HepG2 (cell line): Measurements from ENCODE around the gene U2AF1L4. TPM values are rescaled to one million over a fixed set of nuclear protein-coding genes. Genes with fewer than 3 reads are reported as not detected.

Source experiments
- MAF1 ChIP-seq: sonication (generic); formaldehyde crosslinking; IDR thresholded peaks from 2 replicates; pipeline ENCODE4 v1.5.0; 2020; ENCODE audit warnings: missing genetic modification reagents, borderline replicate concordance
- MTA3 ChIP-seq: sonication (generic); formaldehyde crosslinking; IDR thresholded peaks from 2 replicates; pipeline ENCODE4 v1.4.0; 2020; ENCODE audit warnings: missing genetic modification reagents
- SAP130 ChIP-seq: IDR thresholded peaks from 2 replicates; pipeline ENCODE4 v1.6.1; 2016; ENCODE audit warnings: low read depth
- STAG1 ChIP-seq: sonication (generic); formaldehyde crosslinking; IDR thresholded peaks from 2 replicates; pipeline ENCODE4 v1.4.0; 2020; ENCODE audit warnings: missing genetic modification reagents
- TBX2 ChIP-seq: sonication (generic); formaldehyde crosslinking; IDR thresholded peaks from 2 replicates; pipeline ENCODE4 v1.5.0; 2020; ENCODE audit warnings: missing genetic modification reagents, mild to moderate bottlenecking, borderline replicate concordance
- ZNF33A ChIP-seq: sonication (generic); formaldehyde crosslinking; IDR thresholded peaks from 2 replicates; pipeline ENCODE4 v1.5.1; 2020; ENCODE audit warnings: missing genetic modification reagents, mild to moderate bottlenecking, moderate library complexity, borderline replicate concordance
- ZNF850 ChIP-seq: sonication (generic); formaldehyde crosslinking; conservative IDR thresholded peaks from 2 replicates; pipeline ENCODE4 v1.9.0; 2021; ENCODE audit warnings: mild to moderate bottlenecking, missing genetic modification reagents
- polyA plus RNA-seq, 8 experiments: library from polyadenylated mRNA; depleted of rRNA in 3 of 8; stranded (reverse) in 7 of 8; unstranded in 1 of 8; fragments of >200 nt; fragmentation: Illumina TruSeq in 4 of 8; extraction: Trizol in 4 of 8; gene quantifications; 2 replicates each; pipeline versions ENCODE4 v1.2.1 to v1.2.3, GENCODE V29; 2011 to 2016; ENCODE audit warnings: low read depth in 4 of 8, missing spikeins in 1 of 8, mixed read lengths in 1 of 8; ENCODE audit not compliant: insufficient read depth in 1 of 8
- total RNA-seq, 5 experiments: library from RNA; depleted of rRNA; stranded (reverse); fragments of >200 nt; fragmentation: Illumina TruSeq; extraction: Trizol; gene quantifications; 2 replicates each; pipeline ENCODE4 v1.2.3, GENCODE V29; 2016; ENCODE audit warnings: low read depth in 1 of 5
- TF ChIP-seq, protein P1 (sequence below): sonication (generic); formaldehyde crosslinking; IDR thresholded peaks from 2 replicates; pipeline ENCODE4 v1.4.0; 2020; ENCODE audit warnings: missing genetic modification reagents
- TF ChIP-seq, protein P2 (sequence below): sonication (generic); formaldehyde crosslinking; IDR thresholded peaks from 2 replicates; pipeline ENCODE4 v1.4.0; 2020; ENCODE audit warnings: missing genetic modification reagents, mild to moderate bottlenecking, borderline replicate concordance

Gene U2AF1L4
- total and polyA plus RNA-seq, 2 of the 13 experiments (the other 11 are each of a cell fraction or from before 2014, with no cell fraction given) = 7.9 to 15.4 TPM

DNA sequence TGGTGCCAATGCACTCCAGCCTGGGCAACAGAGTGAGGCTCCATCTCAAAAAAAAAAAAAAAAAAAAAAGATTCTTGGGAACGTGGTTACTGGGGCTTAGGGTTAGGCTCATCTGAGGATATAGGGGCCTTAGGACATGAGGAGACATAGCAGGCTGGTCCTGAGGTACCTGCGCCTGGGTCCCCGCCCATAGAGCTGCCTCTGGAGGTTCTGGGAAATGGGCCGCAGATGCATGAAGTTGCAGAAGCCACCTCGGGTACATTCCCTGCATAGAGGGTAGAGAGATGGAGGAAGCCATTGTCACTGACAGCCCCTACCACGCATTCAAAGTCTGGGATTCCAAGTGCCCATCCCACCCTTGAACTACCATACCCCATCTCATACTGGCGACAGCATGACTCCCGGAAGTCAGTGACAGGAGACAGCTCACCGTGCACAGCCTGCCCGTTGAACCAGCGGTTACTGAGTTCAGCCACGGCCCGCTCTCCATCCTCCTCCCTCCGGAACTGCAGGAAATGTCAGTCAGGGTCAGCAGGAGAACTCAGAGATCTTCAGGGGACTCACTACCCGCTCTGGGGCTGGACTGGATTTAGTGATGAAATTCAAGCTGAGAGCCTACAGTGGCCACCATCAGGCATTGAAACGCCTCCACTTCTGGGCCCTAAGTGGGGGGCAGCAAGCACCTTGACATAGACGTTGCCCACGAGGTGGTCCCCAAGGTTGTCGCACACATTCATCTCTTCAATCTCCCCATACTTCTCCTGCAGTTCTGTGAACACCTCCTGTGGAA is 1.4 kb downstream of the U2AF1L4 start (continued):
- TF ChIP-seq ZNF33A = no peak
- TF ChIP-seq, protein P1, sequence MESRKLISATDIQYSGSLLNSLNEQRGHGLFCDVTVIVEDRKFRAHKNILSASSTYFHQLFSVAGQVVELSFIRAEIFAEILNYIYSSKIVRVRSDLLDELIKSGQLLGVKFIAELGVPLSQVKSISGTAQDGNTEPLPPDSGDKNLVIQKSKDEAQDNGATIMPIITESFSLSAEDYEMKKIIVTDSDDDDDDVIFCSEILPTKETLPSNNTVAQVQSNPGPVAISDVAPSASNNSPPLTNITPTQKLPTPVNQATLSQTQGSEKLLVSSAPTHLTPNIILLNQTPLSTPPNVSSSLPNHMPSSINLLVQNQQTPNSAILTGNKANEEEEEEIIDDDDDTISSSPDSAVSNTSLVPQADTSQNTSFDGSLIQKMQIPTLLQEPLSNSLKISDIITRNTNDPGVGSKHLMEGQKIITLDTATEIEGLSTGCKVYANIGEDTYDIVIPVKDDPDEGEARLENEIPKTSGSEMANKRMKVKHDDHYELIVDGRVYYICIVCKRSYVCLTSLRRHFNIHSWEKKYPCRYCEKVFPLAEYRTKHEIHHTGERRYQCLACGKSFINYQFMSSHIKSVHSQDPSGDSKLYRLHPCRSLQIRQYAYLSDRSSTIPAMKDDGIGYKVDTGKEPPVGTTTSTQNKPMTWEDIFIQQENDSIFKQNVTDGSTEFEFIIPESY = no peak
- no peak for TF ChIP-seq MTA3 (CRISPR knock-in tag)
- no peak for TF ChIP-seq MAF1 (CRISPR knock-in tag)
- no peak for TF ChIP-seq STAG1 (CRISPR knock-in tag)
- TF ChIP-seq ZNF850 = no peak
- TF ChIP-seq, protein P2, sequence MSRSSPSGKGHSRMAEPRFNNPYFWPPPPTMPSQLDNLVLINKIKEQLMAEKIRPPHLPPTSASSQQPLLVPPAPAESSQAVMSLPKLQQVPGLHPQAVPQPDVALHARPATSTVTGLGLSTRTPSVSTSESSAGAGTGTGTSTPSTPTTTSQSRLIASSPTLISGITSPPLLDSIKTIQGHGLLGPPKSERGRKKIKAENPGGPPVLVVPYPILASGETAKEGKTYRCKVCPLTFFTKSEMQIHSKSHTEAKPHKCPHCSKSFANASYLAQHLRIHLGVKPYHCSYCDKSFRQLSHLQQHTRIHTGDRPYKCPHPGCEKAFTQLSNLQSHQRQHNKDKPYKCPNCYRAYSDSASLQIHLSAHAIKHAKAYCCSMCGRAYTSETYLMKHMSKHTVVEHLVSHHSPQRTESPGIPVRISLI = no peak
- no peak for TF ChIP-seq TBX2 (CRISPR knock-in tag)
- TF ChIP-seq SAP130 = no peak
- TF ChIP-seq, all 625 proteins: peak for 0
